ENCODE data around the gene TSPAN17. TPM values are rescaled to one million over a fixed set of nuclear protein-coding genes. Genes with fewer than 3 reads are reported as not detected.
"Not testable (repeated sequence)": the region's sequence is repeated elsewhere in the genome, so short reads cannot be mapped to it uniquely, and the experiment has no call there.

Gene TSPAN17
- 40.9 and 44.3 TPM in 2 replicates for polyA plus RNA-seq (2011; rRNA removed)
- 45.4 and 57.2 TPM in 2 replicates for polyA minus RNA-seq (2011; rRNA and poly(A)+ RNA removed)

- H3K4me3 ChIP-seq (ENCODE audit: low read depth, low read length) = peak within 1 kb of the TSS; percentile 86
- peak within 1 kb of the TSS; percentile 31 for H3K27ac ChIP-seq (ENCODE audit: low read depth, low read length)
- CTCF ChIA-PET = interaction anchor here (0.6 to 7.2 kb wide), 12 partner anchors 11 to 918 kb away, joined by 3 to 112 read pairs (median 4); partner anchors contain the start of genes EIF4E1B and SNCB
- no peaks in the 10 kb centered on the region; the same call in 1 of the 2 replicates for H3K9me3 ChIP-seq (ENCODE audit: control insufficient read depth, insufficient read depth, low read length)
- DNase-seq (ENCODE audit: low read depth, low spot score) = peak; percentile 96
- TF ChIP-seq, protein P1, sequence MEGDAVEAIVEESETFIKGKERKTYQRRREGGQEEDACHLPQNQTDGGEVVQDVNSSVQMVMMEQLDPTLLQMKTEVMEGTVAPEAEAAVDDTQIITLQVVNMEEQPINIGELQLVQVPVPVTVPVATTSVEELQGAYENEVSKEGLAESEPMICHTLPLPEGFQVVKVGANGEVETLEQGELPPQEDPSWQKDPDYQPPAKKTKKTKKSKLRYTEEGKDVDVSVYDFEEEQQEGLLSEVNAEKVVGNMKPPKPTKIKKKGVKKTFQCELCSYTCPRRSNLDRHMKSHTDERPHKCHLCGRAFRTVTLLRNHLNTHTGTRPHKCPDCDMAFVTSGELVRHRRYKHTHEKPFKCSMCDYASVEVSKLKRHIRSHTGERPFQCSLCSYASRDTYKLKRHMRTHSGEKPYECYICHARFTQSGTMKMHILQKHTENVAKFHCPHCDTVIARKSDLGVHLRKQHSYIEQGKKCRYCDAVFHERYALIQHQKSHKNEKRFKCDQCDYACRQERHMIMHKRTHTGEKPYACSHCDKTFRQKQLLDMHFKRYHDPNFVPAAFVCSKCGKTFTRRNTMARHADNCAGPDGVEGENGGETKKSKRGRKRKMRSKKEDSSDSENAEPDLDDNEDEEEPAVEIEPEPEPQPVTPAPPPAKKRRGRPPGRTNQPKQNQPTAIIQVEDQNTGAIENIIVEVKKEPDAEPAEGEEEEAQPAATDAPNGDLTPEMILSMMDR (IDR thresholded peaks at IDR 0.05; ENCODE audit: low read depth, low read length) = peak; percentile 38
- no peaks in the 10 kb centered on the region for H3K27me3 ChIP-seq (ENCODE audit: control insufficient read depth, insufficient read depth, low read length)
- POLR2A ChIA-PET = interaction anchor here (0.6 to 2.0 kb wide), 8 partner anchors 11 to 724 kb away, joined by 3 to 9 read pairs (median 4); partner anchors contain the start of genes EIF4E1B and SNCB
Measured at GRCh38 chr5:176647030-176647842, at the start of gene TSPAN17. Gene TSPAN17 (plus strand): TSS chr5:176647484. CDS start chr5:176647616, 132 bp downstream.

- H3K9me3 ChIP-seq (ENCODE audit: control insufficient read depth, insufficient read depth, low read length); DNase-seq (ENCODE audit: low read depth, low spot score); CTCF ChIA-PET; H3K27ac ChIP-seq (ENCODE audit: low read depth, low read length); POLR2A ChIA-PET; H3K27me3 ChIP-seq (ENCODE audit: control insufficient read depth, insufficient read depth, low read length); H3K4me3 ChIP-seq (ENCODE audit: low read depth, low read length): not testable (repeated sequence)
Measured at GRCh38 chr5:176599749-176600430, 47.4 kb upstream of the TSPAN17 start.

DNA sequence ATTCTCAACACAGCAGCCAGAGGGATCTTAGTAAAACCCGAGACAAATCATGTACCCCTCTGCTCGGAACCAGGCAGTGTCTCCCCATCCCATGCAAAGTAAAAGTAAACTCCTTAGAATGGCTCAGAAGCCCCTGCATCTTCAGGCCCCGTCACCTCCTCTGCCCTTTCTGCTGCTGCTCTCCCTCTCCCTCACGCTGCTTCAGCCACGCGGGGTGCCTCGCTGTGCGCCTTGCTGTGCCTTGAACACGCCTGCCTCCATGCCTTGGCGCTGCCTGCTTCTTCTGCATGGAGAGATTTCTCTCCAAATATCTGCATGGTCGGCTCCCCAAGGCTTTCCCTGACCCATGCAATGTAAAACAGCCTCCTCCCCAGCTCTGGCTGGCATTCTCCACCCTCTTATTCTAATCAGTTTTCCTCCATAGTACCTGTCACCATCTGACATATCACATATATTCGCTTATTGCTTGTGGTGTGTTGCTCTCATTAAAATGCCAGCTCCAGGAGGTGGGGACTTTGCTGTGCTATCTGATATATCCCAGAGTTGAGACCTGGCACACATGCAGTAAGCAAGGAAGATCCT is 45.3 kb upstream of the TSPAN17 start:
- Histone ChIP-seq H3K9me3 (ENCODE audit: control insufficient read depth, insufficient read depth, low read length) (no peaks in the 10 kb centered on the region; the same call in 1 of the 2 replicates), H3K27me3 (ENCODE audit: control insufficient read depth, insufficient read depth, low read length) (no peaks in the 10 kb centered on the region), H3K27ac (ENCODE audit: low read depth, low read length) (no peak overlapping the region), H3K4me3 (ENCODE audit: low read depth, low read length) (no peak overlapping the region)
- TF ChIP-seq, protein P1 (IDR thresholded peaks at IDR 0.05; ENCODE audit: low read depth, low read length) = no peak
- POLR2A ChIA-PET = no interaction called here
- no peak for DNase-seq (ENCODE audit: low read depth, low spot score)
- CTCF ChIA-PET = interaction anchor here (1.7 kb wide), 1 partner anchor 28 kb away, joined by 5 read pairs; no protein-coding TSS in a partner anchor

GRCh38 chr5:176603091-176603490 is 44.2 kb upstream of the TSPAN17 start:
- Histone ChIP-seq H3K27ac (ENCODE audit: low read depth, low read length) (no peak overlapping the region), H3K4me3 (ENCODE audit: low read depth, low read length) (no peak overlapping the region), H3K9me3 (ENCODE audit: control insufficient read depth, insufficient read depth, low read length) (no peaks in the 10 kb centered on the region; the same call in 1 of the 2 replicates), H3K27me3 (ENCODE audit: control insufficient read depth, insufficient read depth, low read length) (no peaks in the 10 kb centered on the region)
- TF ChIP-seq, protein P1 (IDR thresholded peaks at IDR 0.05; ENCODE audit: low read depth, low read length) = no peak
- no peak for DNase-seq (ENCODE audit: low read depth, low spot score)
- CTCF ChIA-PET = interaction anchor here (1.7 kb wide), 1 partner anchor 29 kb away, joined by 5 read pairs; no protein-coding TSS in a partner anchor
- POLR2A ChIA-PET = no interaction called here

- Histone ChIP-seq H3K4me3 (ENCODE audit: low read depth, low read length) (no peak overlapping the region), H3K9me3 (ENCODE audit: control insufficient read depth, insufficient read depth, low read length) (no peaks in the 10 kb centered on the region), H3K27me3 (ENCODE audit: control insufficient read depth, insufficient read depth, low read length) (no peaks in the 10 kb centered on the region), H3K27ac (ENCODE audit: low read depth, low read length) (peak overlapping the region; percentile 11)
- no peak for DNase-seq (ENCODE audit: low read depth, low spot score)
- TF ChIP-seq, protein P1 (IDR thresholded peaks at IDR 0.05; ENCODE audit: low read depth, low read length) = no peak
- ChIA-PET POLR2A (no interaction called here), CTCF (interaction anchor here (1.4 to 1.6 kb wide), 3 partner anchors 31 to 55 kb away, joined by 4 to 5 read pairs (median 4); no protein-coding TSS in a partner anchor)
Measured at GRCh38 chr5:176606032-176606431, 41.3 kb upstream of the TSPAN17 start.

All from AG04450 (cell line).